Measurements from ENCODE around the gene TEDC2.

DNA sequence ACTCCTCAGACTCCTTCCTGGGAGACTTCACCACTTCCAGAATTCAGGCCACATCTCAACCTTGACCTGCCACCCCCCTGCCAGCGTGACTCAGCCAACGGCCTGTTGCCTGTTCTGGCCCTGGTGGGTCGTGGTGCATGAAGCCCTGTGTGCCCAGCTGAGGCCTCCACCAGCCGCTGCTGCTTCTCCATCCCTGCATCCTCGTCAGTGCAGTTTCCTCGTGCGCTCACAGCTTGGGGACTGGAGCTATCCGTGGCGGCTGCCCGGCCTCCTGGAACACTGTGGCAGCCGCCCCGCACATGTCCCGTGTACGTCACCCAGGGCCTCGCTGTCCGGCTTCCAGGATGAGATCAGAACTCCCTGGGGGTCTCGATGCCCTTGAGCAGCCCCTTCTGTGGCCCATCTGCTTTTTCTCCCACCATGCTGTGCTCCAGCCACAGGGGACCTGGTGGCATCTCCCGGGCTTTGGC, 8.0 kb upstream of the TEDC2 start:
- TF ChIP-seq, protein P1, sequence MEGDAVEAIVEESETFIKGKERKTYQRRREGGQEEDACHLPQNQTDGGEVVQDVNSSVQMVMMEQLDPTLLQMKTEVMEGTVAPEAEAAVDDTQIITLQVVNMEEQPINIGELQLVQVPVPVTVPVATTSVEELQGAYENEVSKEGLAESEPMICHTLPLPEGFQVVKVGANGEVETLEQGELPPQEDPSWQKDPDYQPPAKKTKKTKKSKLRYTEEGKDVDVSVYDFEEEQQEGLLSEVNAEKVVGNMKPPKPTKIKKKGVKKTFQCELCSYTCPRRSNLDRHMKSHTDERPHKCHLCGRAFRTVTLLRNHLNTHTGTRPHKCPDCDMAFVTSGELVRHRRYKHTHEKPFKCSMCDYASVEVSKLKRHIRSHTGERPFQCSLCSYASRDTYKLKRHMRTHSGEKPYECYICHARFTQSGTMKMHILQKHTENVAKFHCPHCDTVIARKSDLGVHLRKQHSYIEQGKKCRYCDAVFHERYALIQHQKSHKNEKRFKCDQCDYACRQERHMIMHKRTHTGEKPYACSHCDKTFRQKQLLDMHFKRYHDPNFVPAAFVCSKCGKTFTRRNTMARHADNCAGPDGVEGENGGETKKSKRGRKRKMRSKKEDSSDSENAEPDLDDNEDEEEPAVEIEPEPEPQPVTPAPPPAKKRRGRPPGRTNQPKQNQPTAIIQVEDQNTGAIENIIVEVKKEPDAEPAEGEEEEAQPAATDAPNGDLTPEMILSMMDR (conservative IDR thresholded peaks at IDR 0.05; ENCODE audit: low read depth, low read length), result no peak
- no peak for TF ChIP-seq EZH2 (IDR thresholded peaks at IDR 0.05; ENCODE audit: low read length, unreplicated experiment)
- TF ChIP-seq EZH2phosphoT487 (IDR thresholded peaks at IDR 0.05; ENCODE audit: borderline replicate concordance, low read length), result no peak

Measured in PC-3 (cell line).